Activated CD8-positive, alpha-beta memory T cell treated with anti-CD3 and anti-CD28 coated beads for 4 hours (primary cell): ENCODE measurements around the gene TUSC7.

ENCODE experiments used
- DNase-seq, 2 donors: peaks; one replicate each; pipeline ENCODE4 v3.0.0-alpha.2; 2020; ENCODE audit warnings: low read depth in 2 of 2

The TUSC7 gene

DNA sequence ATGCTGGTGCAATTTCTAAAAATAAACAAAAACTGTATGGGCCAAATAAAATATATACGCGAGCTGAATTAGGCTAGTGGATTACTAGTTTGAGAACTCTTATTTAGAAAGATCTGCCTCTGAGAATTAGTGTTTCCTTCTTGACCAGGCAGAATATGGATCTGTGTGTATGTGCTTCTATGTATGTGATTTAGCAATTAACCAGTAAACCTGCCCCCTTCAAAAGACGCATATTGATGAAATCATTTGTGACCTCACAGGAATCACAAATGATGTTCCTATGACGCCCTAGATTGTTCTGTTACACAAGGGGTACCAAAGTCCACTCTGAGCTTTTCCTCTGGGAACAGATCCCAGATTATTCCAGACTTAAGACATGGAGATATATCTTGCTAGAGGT, at the start of gene TUSC7:
Gene TUSC7 (plus strand): TSS at position 301 of the 400 bp plus-strand sequence.
- DNase-seq: no peak

DNA sequence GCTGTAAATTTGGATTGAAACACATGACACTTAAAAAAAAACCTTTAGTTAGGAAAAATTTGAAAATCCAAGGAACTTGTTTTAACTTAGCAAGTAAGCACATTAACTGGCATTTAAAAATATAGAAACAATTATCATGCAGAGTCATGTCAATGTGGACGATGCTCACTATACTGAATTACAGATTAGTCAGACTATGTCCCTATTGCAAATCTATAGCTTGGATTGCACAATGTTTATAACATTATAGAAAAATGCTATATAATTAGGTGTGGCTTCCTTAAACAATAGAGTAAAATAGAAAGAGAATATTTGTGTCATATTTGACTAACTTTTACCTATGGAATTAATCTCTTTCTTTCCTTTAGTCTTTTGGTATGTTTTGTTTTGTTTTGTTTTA, 48.4 kb upstream of the TUSC7 start:
- no peak for DNase-seq

DNA sequence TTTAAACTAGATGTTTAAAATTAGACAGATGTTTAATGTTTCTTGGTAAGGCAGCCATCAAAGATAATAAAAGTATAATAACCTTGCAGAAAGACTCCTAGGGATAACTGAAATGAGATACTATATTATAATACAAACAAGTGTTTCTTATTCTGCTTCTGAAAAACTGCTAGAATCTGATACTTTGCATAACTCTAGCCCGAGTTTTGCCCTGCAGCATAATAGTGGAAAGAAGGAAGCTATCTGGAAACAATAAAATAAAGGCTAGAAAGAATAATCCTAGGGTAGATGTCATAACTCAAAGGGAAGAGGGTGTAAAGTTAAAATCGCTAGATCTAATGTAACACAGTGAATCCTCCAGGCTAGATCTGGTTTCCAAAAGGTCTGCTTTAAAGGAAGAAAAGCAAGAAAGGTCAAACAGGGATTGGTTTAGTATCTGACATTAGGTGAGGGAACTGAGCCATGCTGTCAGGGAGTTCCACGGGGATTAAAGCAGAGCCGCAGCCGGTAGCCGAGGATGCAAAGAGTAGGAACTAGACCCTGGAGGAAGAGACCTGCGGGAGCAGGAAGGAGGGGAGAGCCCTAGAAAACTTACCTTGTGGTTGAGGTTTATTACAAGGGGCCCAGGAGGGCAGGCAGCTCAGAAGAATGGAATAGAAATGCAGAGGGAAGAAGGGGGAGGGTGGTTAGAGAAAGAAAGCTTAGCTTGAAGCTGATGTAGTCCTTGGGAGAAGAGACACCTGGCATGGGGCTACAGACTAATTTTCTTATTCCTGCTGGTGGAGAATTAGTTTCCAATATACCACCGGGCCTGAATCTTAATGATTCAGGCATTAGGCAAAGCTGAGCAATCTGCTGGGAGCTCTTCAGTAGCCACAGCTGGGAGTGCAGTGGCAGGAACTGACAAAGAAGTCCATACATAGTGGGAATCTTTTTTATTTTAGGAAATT, 46.1 kb upstream of the TUSC7 start:
- no peak for DNase-seq

DNA sequence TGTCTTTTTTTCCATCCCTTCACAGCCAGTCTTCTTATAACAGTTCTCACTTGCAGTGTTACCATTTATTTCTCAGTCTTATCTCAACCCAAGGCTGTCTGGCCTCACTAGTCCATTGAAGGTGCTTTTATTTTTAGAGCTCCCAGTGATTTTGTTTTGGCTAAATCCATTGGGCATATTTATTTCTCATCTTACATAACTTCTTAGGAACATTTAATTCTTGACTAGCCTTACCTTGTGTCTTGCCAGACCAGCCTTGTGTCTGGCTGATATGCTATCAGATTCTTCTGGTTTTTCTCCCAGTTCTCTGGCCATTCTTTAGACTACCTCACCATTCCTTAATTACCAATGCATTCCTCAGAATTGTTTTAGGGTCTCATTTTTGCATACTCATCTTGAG, 42.3 kb upstream of the TUSC7 start:
- DNase-seq: no peak

DNA sequence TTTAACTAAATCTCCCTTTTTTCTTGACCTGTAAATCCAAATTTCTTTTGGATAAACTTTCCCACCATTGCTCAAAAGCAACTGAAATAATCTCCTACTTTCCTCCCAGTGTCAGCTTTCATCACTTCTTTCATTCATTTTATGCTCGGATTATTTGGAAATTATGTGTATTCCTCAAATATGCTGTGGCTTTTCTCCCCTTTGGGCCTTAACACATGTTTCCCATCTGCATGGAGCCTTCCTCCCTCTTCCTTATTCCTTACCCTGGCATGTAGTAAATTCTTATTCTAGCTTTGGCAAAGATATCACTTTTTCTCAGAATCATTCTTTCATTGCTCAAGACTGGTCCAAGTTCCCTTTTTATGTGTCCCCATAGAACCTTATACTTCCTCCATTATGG, 41.8 kb upstream of the TUSC7 start:
- DNase-seq: no peak

DNA sequence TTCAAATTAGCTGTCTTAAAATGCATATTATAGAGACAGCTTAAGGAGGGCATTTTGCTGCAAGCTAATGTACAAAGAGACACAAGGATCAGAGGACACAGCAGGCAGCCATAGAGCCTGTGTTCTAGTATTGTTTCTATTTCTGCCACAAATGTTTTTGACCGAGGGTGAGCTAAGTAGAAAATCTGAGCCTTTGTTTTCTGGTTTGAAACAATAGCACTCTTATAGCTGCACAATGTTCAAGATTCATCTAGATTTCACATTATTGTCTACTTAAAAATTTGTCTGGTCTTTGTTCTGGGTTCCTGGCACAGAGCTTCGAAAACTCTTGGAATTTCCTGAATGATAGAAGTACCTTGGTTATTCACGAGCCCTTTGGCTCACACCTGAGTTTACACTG, 40.0 kb upstream of the TUSC7 start:
- DNase-seq: no peak

DNA sequence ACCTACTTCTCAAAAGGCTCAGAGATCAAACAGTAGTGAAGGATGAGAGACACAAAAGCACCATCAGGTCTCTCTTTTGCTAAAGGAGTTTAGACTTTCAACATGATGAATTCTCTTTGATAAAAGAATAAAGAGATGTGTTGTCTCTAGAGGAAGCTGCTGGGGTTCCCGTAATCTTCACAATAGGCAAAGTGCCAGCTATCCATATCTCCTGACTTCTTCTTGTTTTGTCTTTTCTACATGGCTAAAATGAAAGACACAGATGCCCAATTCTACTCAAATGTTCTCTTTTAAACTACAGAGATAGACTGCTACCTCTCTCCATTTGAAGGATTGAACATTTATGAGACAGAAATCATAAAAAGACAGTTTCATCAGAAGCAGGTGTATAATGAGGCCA, 38.4 kb upstream of the TUSC7 start:
- DNase-seq: no peak

DNA sequence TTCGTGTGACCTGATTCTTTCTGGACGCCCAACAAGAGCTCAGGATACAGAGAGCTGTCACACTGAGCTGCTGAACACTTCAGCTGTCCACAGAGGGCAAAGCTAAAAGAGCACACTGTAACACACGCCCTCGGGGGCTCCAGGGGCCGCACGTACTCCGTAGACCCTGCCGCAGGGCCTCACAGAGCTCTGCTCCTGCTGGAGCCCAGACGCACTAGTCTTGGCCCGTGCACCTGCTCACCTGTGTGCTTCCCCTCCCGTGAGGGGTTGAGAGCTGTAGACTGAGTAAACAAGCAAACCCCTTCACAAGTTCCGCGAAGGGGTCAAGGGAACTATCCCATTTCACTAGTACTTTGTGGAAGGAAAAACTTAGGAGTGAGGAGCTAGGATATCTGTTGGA, 30.7 kb upstream of the TUSC7 start:
- no peak for DNase-seq

DNA sequence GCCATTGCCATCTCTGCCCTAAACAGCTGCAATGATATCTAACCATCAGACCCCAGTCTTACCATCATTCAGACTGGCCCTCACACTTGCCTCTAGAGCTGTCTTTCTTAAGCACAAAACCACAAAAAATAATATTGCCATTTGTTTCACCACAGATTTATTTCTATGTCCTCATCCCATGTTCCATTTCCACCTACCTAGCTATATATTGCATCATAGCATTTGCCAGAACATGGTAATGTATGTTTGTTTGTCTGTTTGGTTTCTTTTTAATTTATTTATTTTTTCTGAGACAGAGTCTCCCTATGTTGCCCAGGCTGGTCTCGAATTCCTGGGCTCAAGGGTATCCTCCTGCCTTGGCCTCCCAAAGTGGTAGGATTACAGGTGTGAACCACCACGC, 18.5 kb upstream of the TUSC7 start:
- DNase-seq: no peak

DNA sequence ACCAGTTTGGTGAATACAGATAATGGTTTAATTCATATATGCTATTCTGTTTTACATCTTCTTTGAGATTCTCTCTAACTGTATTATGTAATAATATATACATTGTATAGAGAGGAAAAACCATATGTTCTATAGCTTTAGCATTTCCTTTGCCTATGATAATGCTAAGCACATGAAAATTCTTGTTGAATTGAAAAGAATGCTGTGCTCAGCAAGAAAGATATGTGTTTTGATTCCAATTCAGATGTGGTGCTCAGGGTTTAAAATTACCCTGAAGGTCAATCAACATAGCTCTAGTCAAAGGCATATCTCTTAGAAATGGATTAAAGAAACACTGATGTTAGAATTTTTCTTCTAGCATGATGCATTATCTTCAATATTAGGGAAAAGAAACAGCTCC, 8.5 kb upstream of the TUSC7 start:
- DNase-seq: no peak

DNA sequence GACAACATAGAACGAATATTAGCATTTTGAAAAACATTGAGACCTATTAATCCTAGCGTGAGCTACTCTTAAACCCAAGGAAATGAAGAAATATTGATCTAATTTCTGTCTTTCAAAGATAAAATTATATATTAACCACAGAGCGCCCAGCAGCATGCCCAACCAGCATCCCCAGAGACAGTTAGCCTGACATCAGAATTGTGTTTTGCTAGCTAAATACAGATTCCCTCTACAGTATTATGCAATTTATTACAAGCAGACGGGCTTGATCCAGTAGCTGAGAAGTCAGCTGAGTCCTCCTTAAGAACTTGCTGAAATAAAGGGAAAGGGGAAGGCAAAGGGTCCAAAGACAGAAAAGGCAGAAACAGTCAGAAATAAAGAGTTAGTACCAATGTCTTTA, 7.2 kb upstream of the TUSC7 start:
- no peak for DNase-seq

DNA sequence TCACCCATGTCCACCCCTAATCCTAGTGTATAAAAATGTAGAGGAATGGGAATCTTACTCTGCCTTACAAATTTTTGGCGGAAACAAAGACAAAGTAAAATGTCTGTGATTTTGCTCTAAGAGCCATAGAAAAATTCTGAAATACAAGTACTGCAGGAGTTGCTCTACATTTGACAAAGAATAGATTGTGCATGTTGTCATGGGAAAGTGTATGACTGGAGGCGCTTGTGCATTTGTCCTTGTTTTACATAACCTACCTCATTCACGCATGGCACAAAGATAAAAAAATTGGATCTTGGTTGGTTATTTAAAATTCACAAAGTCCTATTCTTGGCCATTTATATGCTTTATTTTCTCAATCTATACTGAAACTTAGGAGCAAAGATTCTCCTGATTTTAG, 2.0 kb upstream of the TUSC7 start:
- no peak for DNase-seq

DNA sequence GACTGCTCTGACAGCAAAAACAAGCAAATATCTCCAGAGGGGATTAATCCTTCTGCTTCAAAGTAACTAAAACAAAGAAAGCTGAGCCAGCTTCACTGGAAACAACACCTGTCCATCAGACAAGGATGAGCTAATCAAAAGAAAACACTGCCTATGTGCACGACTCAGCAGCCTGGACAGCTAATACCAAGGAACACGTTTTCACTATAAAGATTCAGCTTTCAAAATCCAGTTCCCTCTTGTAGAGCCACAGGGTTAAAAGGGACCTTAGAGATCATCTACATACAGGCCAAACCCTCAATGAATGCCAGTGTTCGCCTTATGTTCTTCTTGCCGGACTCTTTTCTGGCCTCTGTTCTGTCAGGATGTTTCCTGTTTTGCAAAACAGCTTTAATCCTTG, 6.9 kb downstream of the TUSC7 start:
- DNase-seq: no peak

DNA sequence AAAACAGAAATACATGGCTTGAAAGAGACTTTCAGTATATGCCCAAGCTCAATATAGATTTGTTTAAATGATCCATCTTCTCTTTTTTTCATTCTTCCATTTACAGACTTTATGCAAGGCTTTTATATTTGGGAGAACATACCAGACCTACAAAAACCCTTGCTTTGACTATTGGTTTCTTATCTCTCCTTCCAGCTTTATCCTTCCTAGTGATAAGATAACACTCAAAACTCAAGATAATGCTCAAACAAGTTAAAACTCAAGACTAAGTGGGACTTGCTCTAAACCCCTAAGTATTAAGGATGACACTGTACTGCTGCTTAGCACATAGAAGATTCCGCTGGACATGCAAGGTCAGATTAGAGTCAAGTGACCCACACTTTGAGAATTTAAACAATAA, 8.0 kb downstream of the TUSC7 start:
- no peak for DNase-seq

DNA sequence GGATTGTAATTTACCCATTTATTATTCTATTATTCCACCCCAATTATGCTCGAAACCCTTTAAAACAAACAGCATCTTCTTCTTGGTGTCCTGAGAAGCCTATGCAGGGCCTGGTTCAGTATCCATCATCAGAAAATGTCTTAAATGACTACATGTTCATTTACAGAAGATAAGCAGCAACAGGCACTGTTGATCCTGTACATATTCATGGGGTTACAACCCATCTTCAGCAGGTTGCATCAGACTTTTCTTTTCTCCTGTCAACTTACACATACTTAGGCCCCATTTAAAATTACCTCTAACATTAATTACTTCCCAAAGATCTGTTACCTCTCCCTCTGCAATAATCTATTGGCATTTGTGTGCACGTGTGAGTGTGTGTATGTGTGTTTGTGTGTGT, 18.9 kb downstream of the TUSC7 start:
- no peak for DNase-seq

DNA sequence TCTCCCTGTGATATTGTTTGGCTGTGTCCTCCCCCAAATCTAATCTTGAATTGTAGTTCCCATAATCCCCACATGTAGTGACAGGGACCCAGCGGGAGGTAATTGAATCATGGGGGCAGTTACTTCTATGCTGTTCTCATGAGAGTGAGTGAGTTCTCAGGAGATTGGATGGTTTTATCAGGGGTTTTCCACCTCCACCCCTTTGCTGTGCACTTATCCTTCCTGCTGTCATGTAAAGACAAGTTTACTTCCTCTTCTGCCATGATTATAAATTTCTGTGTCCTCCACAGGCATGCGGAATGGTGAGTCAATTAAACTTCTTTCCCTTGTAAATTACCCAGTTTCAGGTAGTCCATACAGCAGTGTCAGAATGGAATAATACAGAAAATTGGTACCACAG, 24.7 kb downstream of the TUSC7 start:
- DNase-seq: no peak

DNA sequence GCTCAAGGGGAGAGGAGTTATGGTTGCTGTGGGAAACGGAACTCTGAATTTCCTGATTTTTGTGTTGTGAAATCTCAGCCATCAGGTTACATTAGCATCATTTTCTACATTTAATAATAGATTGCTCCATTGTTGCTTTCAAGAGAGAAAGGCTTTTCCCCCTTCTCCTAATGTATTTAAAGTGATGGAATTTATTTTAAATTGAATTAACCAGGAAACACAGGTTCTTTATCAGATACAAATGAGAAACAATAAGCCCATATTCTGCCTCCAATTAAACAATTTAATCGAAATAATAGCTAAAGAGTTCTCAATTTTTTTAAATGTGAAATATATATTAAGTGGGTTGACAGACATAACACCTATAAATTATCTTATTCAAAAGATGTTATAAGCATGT, 30.1 kb downstream of the TUSC7 start:
- DNase-seq: no peak

DNA sequence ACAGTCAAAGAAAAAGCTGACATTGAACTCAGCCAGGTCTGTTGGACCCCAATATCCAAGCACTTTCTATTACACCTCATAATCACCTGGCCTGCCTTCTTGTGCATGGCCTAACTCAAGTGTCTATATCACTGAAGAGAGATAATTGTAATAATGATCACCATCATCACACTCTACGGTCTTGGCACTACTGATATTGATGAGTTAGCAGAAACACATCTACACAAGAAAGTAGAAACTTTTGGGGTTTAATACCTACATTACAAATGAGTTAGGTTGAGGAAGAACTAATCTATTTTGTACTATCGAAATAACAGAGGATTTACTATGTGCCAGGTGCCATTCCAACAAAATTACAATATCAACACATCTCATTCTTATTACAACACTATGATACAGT, 30.7 kb downstream of the TUSC7 start:
- no peak for DNase-seq

DNA sequence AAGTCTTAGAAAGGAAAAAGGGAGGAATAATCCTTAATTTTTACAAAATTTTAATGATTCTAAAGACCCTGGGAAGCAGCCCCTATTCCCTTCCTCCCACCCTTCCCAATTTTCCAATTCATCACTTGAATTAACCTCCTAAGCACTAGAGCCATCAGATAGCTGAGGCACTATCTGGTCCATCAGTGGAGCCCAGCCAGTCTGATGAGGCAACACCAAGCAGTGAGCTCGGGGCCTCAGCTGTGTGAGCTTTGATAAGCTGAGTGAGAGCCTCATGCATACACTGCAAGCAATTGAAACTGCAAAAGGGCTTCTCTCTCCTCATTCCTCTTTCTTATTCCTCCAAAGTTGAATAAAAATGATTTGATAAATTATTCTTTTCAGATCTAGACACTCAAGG, 31.9 kb downstream of the TUSC7 start:
- DNase-seq: no peak

DNA sequence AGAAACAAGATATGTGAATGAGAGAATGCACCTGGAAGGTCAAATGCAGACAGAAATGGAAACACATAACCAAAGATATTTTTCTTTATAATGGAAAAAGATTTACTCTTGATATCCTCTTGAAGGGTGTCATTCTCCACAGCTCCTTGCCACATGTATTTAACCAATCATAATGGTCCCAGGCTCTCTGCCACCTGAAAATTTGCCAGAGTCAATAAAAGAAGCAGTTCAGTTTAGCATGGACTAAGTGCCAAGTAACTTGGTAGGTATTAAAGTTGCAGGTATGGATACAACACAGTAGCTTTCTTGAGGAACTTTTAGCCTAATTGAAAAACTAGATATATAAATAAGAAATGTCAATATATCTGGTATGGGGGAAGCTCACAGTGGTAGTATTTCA, 33.5 kb downstream of the TUSC7 start:
- DNase-seq: no peak

DNA sequence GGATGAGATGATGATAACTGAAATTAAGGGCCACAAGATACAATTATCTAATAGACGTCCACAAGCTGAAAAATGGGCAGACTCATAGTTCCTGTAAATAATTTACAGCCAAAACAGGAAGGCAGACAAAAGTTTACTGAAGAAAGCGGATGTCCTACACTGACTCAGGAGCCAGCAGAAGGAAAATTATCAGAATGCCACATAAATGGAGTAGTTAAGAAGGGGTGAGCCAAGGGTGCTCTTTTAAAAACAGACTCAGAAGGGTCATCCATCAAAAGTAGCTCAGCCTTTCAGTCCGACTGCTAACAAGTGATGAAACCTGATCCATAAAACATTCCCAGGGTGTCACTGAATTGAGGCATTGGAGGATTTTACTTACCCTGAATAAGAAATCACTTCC, 39.8 kb downstream of the TUSC7 start:
- no peak for DNase-seq

DNA sequence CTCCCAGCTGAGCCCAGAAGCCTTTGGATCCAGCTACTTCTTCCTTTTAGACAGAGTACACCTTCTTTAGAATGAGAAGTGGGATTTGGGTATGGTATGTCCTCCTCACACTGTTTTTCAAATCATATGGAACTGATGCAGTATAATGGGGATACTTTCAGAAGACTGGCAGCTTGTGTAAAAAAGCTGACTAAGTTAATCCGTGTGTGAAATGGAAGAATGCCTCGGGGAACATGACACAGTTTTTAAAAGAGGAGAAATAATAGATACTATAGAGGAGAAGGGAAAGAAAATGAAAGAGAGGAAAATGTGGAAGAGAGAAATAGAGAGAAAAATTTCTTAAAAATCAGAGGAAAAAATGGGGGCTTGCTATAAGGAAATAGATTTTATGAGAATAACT, 47.7 kb downstream of the TUSC7 start:
- no peak for DNase-seq

DNA sequence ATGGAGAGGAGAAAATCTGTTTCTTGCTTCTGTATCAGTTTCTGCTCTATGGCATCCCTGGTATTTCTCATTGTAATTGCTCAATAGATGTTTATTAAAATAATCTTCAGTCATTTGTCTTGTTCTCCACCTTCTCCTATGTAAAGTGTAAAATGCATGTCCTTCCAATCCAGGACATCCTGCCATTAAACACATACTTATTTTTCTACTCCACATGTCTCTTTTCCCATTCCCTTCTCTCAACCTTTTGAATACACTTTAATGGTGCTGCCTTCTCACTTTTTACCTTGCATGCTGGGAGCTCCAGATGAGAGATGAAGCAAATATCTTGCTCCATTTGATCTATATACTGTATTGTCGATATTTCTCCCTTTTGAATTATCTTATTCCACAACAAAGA, 49.7 kb downstream of the TUSC7 start:
- DNase-seq: no peak
